Left ventricle myocardium inferior (tissue), 1 donor: ENCODE data around the gene EPM2AIP1. TPM values are rescaled to one million over a fixed set of nuclear protein-coding genes. Genes with fewer than 3 reads are reported as not detected.

Source experiments
- DNase-seq: peaks from one replicate; pipeline ENCODE4 v3.0.0-alpha.2; 2020
- H3K27ac ChIP-seq: fragments of 200-600 bp; replicated peaks from 2 replicates; pipeline ENCODE4 v1.8.0; 2021
- H3K27me3 ChIP-seq: fragments of 200-600 bp; 2 replicates; pipeline ENCODE4 v1.8.0; 2021; ENCODE audit warnings: low read depth
- H3K36me3 ChIP-seq: fragments of 200-600 bp; 2 replicates; pipeline ENCODE4 v1.8.0; 2021
- H3K4me1 ChIP-seq: fragments of 200-600 bp; 2 replicates; pipeline ENCODE4 v1.8.0; 2021
- H3K4me3 ChIP-seq: fragments of 200-600 bp; 2 replicates; pipeline ENCODE4 v1.8.0; 2021; ENCODE audit warnings: mild to moderate bottlenecking, moderate library complexity
- H3K9me3 ChIP-seq: fragments of 200-600 bp; replicated peaks from 2 replicates; pipeline ENCODE4 v1.8.0; 2021
- intact Hi-C: fragments of 100-400 bp; cut with micrococcal nuclease; formaldehyde crosslinking; loops from one replicate; pipeline ENCODE4 v1.11.0; 2022
- total RNA-seq: library from RNA; stranded (reverse); fragmentation: NEBNext Ultra II Directional; extraction: Animal tissue kit (Norgen Biotek cat#: 25700); gene quantifications from one replicate; pipeline ENCODE4 v1.2.1, GENCODE V29; 2021
- TF ChIP-seq, protein P1 (sequence below): fragments of 200-600 bp; IDR thresholded peaks from 2 replicates; pipeline ENCODE4 v1.8.0; 2021; ENCODE audit warnings: antibody characterized with exemption, mild to moderate bottlenecking, borderline replicate concordance
- donor health status: DM: no; HTN: yes; CAD: no; lungs with severe emphysema.

EPM2AIP1 gene
- total RNA-seq, 1 donor from 2014 or later: 25.4 TPM

DNA sequence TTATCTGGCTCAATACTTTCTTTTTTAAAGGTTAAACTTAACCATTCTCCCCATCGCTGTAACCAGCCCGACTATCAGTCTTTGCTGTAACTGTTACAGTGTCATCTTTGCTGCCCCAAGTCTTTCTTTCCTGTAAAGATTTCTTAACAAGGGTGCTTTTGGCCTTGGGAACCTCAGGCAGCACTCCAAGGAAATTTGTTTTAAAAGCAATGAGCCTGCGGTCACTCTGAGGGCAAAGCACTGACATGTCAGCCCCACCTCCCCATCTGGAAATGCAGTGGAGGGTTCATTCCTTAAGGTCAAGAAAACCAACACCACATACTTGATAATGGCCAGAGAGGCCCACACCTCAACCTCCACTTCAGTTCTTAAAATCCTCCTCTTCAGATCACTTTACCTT, 51.3 kb downstream of the EPM2AIP1 start:
- H3K9me3 ChIP-seq: peaks cover 5% of the 10 kb centered on the region
- intact Hi-C loops: no loop called here
- H3K4me3 ChIP-seq: no peak overlapping the region
- TF ChIP-seq, protein P1, sequence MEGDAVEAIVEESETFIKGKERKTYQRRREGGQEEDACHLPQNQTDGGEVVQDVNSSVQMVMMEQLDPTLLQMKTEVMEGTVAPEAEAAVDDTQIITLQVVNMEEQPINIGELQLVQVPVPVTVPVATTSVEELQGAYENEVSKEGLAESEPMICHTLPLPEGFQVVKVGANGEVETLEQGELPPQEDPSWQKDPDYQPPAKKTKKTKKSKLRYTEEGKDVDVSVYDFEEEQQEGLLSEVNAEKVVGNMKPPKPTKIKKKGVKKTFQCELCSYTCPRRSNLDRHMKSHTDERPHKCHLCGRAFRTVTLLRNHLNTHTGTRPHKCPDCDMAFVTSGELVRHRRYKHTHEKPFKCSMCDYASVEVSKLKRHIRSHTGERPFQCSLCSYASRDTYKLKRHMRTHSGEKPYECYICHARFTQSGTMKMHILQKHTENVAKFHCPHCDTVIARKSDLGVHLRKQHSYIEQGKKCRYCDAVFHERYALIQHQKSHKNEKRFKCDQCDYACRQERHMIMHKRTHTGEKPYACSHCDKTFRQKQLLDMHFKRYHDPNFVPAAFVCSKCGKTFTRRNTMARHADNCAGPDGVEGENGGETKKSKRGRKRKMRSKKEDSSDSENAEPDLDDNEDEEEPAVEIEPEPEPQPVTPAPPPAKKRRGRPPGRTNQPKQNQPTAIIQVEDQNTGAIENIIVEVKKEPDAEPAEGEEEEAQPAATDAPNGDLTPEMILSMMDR: no peak
- DNase-seq: no peak
- no peak overlapping the region for H3K27ac ChIP-seq
- H3K4me1 ChIP-seq: peaks cover 20% of the 10 kb centered on the region
- H3K36me3 ChIP-seq: no peaks in the 10 kb centered on the region
- H3K27me3 ChIP-seq: no peaks in the 10 kb centered on the region

DNA sequence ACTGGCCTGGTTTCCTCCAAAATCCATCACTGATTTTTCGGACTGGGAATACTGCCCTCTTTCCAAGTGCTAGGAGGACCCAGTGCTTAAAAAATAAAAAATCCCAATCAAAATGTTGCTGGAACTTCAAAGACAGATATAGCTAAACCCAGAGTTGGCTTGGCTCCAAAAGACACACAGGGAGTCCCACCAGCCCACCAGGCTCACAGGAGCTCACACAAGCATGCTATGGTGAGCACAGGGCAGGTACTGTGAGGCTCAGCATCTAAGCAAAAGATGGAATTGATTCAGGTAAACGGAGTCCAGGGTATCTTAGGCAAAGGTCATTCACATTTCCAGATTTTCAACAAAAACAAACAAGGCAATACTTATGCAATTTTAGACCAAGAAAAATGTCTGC, 51.8 kb downstream of the EPM2AIP1 start:
- intact Hi-C loops: no loop called here
- DNase-seq: no peak
- H3K36me3 ChIP-seq: no peaks in the 10 kb centered on the region
- H3K9me3 ChIP-seq: no peaks in the 10 kb centered on the region
- H3K27ac ChIP-seq: no peak overlapping the region
- H3K27me3 ChIP-seq: no peaks in the 10 kb centered on the region
- H3K4me3 ChIP-seq: no peak overlapping the region
- H3K4me1 ChIP-seq: peaks cover 20% of the 10 kb centered on the region
- TF ChIP-seq, protein P1: no peak

GRCh38 chr3:36937492-36937891, 55.4 kb downstream of the EPM2AIP1 start:
- no peak for DNase-seq
- H3K4me1 ChIP-seq: peaks cover 7% of the 10 kb centered on the region
- no peaks in the 10 kb centered on the region for H3K27me3 ChIP-seq
- TF ChIP-seq, protein P1: no peak
- intact Hi-C loops: no loop called here
- no peaks in the 10 kb centered on the region for H3K9me3 ChIP-seq
- no peaks in the 10 kb centered on the region for H3K36me3 ChIP-seq
- no peak overlapping the region for H3K27ac ChIP-seq
- no peak overlapping the region for H3K4me3 ChIP-seq

Other genes starting within 250 kb of the EPM2AIP1 start
- gene DCLK3, start 228.6 kb downstream of the EPM2AIP1 start, total RNA-seq: 0.16 TPM
- gene TRANK1, start 48.1 kb downstream of the EPM2AIP1 start, total RNA-seq: 6.6 TPM
- gene MLH1, start 387 bp upstream of the EPM2AIP1 start, total RNA-seq: 55.6 TPM
- 155 TPM for gene LRRFIP2, start 181.5 kb upstream of the EPM2AIP1 start, total RNA-seq